Retina (tissue), 1 donor: ENCODE measurements around the gene LEF1.

Experiments used
- DNase-seq: peaks from one replicate; pipeline ENCODE4 v3.0.0-alpha.2; 2016

Gene LEF1

DNA sequence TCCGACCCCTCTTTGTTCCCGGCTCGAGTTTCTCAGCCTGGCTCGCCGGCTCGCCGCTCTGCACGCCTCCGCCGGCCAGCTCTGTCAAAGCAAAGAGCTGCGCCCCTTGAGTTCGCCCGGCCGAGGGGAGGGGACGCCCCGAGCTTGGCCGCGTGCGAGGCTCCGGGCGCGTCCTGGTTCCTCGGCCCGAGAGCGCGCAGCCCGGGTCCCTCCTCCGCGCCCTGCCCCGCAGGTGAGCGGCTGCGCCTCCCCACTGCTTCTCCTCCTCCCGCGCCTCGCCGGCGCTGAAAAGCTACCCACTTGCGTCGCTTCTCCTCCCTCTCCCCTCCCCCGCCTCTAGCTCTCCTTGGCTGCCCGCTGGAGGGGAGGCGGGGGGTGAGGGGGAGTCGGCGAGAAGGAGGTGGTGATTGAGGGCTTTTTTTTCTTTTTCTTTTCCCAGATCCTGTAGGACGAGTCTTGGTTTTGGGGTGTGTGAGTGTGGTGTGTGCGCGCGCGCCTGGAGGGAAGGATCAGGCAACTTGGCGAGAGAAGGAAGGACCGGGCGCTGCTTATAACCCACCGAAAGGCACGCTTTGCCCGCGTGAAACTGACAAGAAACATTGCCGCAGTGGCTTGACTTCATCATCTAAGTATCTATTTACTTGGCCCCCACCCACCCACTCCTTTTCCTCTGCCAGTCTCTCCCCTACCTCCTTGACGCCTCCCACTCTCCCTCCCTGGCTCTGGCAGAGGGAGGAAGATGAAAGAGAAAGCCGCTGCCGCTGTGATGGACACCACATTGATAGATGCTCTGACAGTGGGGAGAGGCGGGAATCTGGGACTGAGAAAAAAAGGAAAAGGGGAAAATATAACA, at the start of gene LEF1:
TSS of gene LEF1 (minus strand) at position 262 of the 853 bp plus-strand sequence. CDS start 1,165 bp downstream, outside the sequence.
- peak; percentile 92 for DNase-seq

- DNase-seq, result no peak
Measured at GRCh38 chr4:108216510-108216909, 47.8 kb upstream of the LEF1 start.

DNA sequence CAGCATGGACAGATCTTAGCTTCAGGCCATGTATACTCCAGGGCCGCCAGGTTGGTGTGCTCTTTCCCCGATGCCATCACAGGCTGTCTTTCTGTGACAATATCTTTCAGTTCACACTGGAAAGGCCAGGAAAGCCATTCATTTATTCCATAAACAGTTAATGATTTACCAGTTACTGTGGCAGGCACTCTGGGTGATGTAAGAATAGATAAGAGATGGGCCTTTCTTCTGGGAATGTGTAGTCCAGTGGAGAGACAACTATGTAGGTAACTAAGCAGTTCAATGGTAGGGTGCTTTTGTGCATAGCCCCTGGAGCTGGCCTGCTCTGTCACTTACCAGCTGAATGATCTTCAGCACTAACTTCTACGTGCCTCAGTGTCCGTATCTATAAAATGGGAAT, 46.3 kb upstream of the LEF1 start:
- no peak for DNase-seq

DNA sequence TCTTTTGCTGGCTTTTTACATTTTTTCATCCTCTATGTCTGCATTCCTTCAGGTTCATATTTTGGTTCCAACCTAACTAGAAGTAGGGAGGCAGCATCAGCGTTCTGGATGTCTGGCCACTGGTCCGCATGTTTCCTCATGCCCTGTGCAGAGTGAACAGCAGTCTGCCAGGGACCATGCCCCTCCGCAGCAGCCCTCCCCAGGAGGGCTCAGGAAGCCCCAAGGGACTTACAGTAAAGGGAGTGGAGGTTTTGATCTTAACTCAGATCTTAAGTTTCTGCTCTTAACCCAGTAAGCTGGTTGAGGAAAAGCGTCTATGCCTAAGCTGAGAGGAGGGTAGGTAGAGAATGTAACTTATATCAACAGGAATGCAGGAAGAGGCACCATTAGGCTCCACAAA, 45.0 kb upstream of the LEF1 start:
- no peak for DNase-seq

DNA sequence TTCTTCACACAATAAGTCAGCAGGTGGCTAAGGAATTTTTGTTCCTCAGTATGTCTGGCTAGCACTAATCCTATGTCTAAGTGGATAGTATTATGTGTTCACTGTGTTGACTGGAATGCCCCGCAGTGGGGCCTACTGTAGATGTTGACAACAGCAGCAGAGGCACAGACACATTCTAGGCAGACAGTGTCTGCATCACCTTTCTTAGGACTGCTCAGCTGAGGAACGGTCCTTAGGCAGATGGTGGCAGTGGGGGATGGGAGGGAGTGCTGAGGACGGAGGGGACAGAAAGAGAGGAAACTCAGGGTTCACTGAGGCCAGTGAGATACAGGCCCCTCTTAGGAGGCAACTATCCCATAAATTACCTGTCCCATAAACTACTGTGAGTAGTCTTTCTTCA, 44.6 kb upstream of the LEF1 start:
- peak; percentile 17 for DNase-seq

DNA sequence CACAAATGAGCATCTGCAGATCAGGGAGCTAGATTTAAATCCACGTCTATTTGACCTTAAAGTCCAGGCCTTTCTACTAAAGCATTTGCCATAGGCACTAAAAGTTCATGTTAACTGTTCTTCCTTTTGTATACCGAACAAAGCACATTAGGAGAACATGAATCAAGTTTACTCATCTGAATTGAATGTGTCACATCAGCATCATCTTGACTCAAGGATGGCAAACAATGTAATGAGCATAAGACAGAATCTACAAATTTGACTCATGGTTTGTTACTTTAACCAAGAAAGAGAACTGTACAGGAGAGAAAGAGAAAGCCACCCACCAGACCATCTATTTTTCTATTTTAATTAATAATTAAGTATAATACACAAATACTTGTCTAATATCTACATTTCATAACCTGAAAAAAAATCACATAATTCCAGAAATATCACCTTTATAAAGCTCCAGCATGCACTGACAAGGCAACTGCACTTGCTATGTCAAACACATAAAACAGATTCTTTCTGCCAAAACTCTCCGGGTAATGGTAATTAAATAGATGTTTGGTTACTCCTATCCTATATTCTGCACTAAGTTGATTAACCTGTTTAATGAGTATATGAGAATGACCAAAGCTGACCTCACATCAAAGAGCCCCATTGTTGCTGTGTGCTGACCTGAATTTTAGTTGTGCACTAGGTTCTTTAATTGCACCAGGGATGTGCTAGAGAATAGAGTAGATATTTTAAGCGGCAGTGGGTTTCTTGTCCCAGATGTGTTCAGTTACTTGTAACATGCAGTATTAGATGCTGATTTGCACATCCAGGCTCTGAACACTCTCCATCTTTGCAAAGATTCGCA, 42.5 kb upstream of the LEF1 start:
- DNase-seq, result peak; percentile 79

DNA sequence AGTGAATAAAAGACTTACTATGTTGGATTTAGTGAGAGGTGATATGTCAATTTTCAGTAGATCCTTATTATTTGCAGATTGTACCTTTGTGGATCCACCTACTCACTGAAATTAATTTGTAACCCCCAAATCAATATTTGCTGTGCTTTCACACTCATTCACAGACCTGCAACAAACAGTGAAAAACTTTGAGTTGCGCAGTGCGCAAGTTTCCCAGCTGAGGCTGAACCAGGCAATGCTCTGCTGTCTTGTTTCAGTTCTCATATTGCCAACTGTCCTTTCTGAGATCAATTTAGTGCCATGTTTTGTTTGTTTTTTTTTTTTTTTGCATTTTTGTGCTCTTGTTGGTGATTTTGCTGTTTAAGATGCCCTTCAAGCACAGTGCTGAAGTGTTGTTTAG, 40.8 kb upstream of the LEF1 start:
- no peak for DNase-seq

- DNase-seq, result no peak
Measured at GRCh38 chr4:108205859-108206258, 37.1 kb upstream of the LEF1 start.

DNA sequence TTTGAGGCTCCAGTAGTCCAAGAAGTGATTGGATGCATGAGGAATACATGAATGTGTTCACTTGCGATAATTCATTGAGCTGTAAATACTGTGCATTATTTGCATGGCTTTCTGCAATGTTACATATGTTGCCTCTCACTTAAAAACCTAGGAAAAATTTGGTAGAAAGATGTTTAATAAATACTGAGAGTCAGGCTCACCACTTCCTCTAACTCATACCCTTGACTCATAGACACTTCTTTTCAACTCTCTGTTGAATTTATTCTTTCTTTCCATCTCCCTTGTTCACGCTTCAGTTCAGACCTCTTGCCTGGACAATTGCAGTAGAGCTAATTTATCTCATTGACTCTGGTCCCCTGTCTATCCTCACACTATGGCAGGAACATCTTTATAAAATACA, 35.8 kb upstream of the LEF1 start:
- DNase-seq, result no peak

GRCh38 chr4:108203377-108203776, 34.6 kb upstream of the LEF1 start:
- no peak for DNase-seq

- no peak for DNase-seq
Measured at GRCh38 chr4:108201774-108202173, 33.0 kb upstream of the LEF1 start.

- no peak for DNase-seq
Measured at GRCh38 chr4:108199881-108200280, 31.1 kb upstream of the LEF1 start.

- no peak for DNase-seq
Measured at GRCh38 chr4:108193886-108194672, 25.3 kb upstream of the LEF1 start.

DNA sequence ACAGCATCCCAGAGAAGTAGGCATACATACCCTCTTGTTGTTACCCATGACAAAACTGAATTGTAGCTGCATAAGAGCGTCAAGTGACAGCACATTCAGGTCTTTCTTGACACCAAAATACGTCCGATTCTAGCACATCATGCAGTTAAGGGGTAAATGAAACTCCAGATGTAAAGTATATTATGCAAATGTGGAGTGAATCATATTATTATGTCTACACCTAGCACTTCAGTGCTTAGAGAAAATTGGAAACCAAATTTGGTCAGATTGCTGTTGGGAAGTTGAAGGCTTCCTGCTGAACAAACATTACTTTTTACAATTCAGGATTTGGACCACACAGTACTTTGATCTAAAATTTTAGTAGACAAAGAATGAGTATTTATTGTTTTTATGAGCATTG, 24.2 kb upstream of the LEF1 start:
- no peak for DNase-seq

DNA sequence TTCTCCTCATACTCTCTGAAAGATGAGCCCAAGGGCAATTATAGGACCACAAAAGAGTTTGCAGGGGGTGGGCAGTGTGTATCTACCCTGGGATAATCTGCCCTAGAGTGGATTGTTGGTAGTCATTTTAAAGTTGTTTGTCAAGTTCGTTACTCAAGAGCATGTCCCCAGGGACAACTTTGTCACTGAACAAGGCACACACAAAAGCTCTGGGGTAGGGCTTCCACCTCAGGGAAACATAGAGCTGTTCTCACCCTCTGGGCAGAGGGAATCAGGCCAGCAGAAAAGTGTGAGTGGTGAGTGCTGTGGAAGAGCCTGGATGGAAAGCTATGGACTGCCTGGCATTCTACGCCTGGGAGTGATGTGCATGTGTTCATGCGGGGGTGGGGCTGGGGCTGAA, 23.3 kb upstream of the LEF1 start:
- no peak for DNase-seq

DNA sequence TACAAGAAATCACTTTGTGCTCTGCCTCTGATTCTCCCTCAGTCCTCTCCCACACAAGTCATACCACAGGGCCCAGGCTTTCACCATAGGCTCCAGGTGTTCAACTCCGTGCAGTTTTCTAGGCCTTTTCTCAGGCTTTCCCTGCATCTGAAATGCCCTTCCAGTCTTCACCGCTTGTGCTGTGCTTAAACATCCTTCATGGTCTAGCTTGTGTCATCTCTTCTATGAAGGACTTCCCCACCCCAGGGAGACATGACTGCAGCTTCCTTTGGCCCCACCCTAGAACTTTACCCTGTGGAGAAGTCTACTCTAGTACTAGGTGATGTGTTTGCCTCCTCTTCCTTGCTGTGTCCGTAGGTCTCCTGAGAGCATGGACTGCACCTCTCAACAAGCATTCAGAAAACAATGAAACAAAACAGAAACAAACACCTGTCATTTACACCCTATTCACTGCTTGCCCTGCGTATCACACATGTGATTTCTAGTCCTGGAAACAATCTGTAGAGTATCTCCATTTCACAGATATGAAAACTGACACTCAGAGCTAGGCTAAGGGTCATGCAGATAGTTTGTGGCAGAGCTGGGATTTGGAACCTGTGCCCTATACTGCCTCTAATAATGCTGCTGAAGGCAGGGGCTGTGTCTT, 22.7 kb upstream of the LEF1 start:
- no peak for DNase-seq

DNA sequence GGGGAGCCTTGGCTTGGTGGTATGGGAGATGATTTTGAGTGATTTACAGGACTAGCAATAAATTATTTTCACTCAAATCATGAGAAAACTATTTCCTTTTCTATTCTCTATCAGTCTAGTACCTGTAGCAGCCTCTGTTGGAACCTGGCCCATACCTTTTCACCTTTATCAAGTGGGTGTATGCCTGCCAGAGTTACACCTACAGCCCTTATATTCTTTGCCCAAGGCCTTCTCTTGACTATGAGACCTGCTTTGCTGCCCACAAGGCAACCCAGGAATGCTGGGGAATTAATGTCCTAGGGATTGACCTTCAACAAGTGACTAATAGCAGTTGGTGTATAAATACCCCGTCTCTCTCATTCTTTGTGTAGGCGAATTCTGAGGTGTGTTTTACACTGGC, 20.0 kb upstream of the LEF1 start:
- DNase-seq, result no peak

DNA sequence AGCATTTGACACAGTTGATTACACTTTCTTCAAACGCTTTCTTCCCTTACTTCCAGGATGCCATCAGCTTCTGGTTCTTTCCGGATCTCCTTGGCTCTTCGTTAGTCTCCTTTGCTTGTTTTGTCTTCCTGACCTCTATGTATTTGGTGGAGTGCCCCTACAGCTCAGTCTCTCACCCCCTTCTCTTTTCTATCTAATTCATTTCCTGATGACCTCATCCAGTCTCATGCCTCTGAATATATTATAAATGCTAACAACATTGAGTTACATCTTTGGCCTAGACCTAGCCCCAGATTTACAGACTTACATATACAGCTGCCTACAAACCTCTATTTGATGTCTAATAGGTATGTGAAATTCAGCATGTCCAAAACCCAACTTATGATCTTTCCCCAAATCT, 16.5 kb upstream of the LEF1 start:
- DNase-seq, result no peak

GRCh38 chr4:108184453-108185049, 15.8 kb upstream of the LEF1 start:
- DNase-seq, result no peak

GRCh38 chr4:108181704-108182103, 13.0 kb upstream of the LEF1 start:
- no peak for DNase-seq

- no peak for DNase-seq
Measured at GRCh38 chr4:108180513-108180912, 11.8 kb upstream of the LEF1 start.

GRCh38 chr4:108175966-108176365, 7.2 kb upstream of the LEF1 start:
- DNase-seq, result no peak
